Testis (tissue), 3 donors: ENCODE measurements around the gene CDC42. TPM values are rescaled to one million over a fixed set of nuclear protein-coding genes. Genes with fewer than 3 reads are reported as not detected.
A peak's percentile ranks its signal among the peaks of the same experiment; 100 is the strongest.

Source experiments
- DNase-seq: peaks from one replicate; pipeline ENCODE4 v3.0.0-alpha.2; 2019
- H3K27ac ChIP-seq, 2 donors: fragments of 200-600 bp; sonication (generic); one replicate each; pipeline ENCODE4 v1.5.1; 2019
- H3K27me3 ChIP-seq: fragments of 200-600 bp; sonication (generic); one replicate; pipeline ENCODE4 v1.5.1; 2019
- H3K36me3 ChIP-seq: fragments of 200-600 bp; sonication (generic); one replicate; pipeline ENCODE4 v1.5.1; 2017; ENCODE audit warnings: low read depth; ENCODE audit errors: missing control alignments
- H3K4me1 ChIP-seq: fragments of 200-600 bp; sonication (generic); one replicate; pipeline ENCODE4 v1.5.1; 2019
- H3K4me3 ChIP-seq, 2 donors: fragments of 200-600 bp; sonication (generic); one replicate each; pipeline ENCODE4 v1.5.1; 2017 to 2019
- H3K9me3 ChIP-seq: fragments of 200-600 bp; sonication (generic); one replicate; pipeline ENCODE4 v1.5.1; 2017
- CTCF ChIP-seq, 3 experiments: fragments of 450-650 bp in 2 of 3; fragments of 200-600 bp in 1 of 3; sonication (generic) in 1 of 3; IDR thresholded peaks; one replicate each; pipeline ENCODE4 v1.5.1; 2016 to 2019; ENCODE audit warnings: antibody characterized with exemption in 3 of 3, mild to moderate bottlenecking in 2 of 3, moderate library complexity in 1 of 3
- POLR2A ChIP-seq: fragments of 450-650 bp; IDR thresholded peaks from one replicate; pipeline ENCODE4 v1.6.1; 2017; ENCODE audit warnings: antibody characterized with exemption, mild to moderate bottlenecking, moderate library complexity
- WGBS, 2 donors: methylation state at CpG; one replicate each; pipeline ENCODE4 v1.1.5; 2018; 5-methylcytosine and 5-hydroxymethylcytosine counted together
- intact Hi-C: fragments of 100-400 bp; cut with DNase I; formaldehyde crosslinking; loops from one replicate; pipeline ENCODE4 v1.15.1; 2023; ENCODE audit warnings: low total_unique reads
- polyA plus RNA-seq: library from polyadenylated mRNA; stranded (reverse); fragments of 350-450 nt; fragmentation: Illumina TruSeq; extraction: RNeasy Lipid Tissue Mini Kit (QIAGEN cat#74804); gene quantifications from one replicate; pipeline ENCODE4 v1.2.3, GENCODE V29; 2014; ENCODE audit warnings: low read depth, low replicate concordance; ENCODE audit not compliant: insufficient read depth
- total RNA-seq, 2 donors: library from RNA; depleted of rRNA; stranded (reverse); fragments of >200 nt; gene quantifications; one replicate each; pipeline ENCODE4 v1.2.3, GENCODE V29; 2016

Gene CDC42
- total and polyA plus RNA-seq, 3 donors from 2014 or later, result 139 to 152 (median 147) TPM

- Histone ChIP-seq H3K9me3 (no peaks in the 10 kb centered on the region), H3K27ac (no peak overlapping the region), H3K27me3 (no peaks in the 10 kb centered on the region), H3K36me3 (no peaks in the 10 kb centered on the region), H3K4me3 (no peak overlapping the region), H3K4me1 (peaks cover 17% of the 10 kb centered on the region)
- intact Hi-C loops, result no loop called here
- 79 to 84% methylated on average over 6 of the region's 6 CpGs for WGBS, 2 donors
- DNase-seq, result no peak
- no peak for TF ChIP-seq CTCF (IDR thresholded peaks at IDR 0.05)
- no peak for TF ChIP-seq POLR2A
Observed at GRCh38 chr1:22104094-22104493, 51.6 kb downstream of the CDC42 start.

GRCh38 chr1:22104865-22105437, 52.4 kb downstream of the CDC42 start:
- H3K36me3 ChIP-seq, result no peaks in the 10 kb centered on the region
- no peak for DNase-seq
- H3K4me1 ChIP-seq, result peaks cover 25% of the 10 kb centered on the region
- H3K27ac ChIP-seq, result no peak overlapping the region
- no peak overlapping the region for H3K4me3 ChIP-seq
- intact Hi-C loops, result no loop called here
- H3K27me3 ChIP-seq, result no peaks in the 10 kb centered on the region
- 86 to 88% methylated on average over 6 of the region's 6 CpGs for WGBS, 2 donors
- no peaks in the 10 kb centered on the region for H3K9me3 ChIP-seq
- no peak for TF ChIP-seq POLR2A

GRCh38 chr1:22105611-22106207, 53.2 kb downstream of the CDC42 start:
- TF ChIP-seq POLR2A, result no peak
- peak; percentile 75 to 89 (median 85) for TF ChIP-seq CTCF (IDR thresholded peaks at IDR 0.05)
- Histone ChIP-seq H3K9me3 (no peaks in the 10 kb centered on the region), H3K4me1 (peaks cover 29% of the 10 kb centered on the region), H3K4me3 (no peak overlapping the region), H3K36me3 (no peaks in the 10 kb centered on the region), H3K27me3 (no peaks in the 10 kb centered on the region), H3K27ac (no peak overlapping the region)
- DNase-seq, result peak; percentile 46
- intact Hi-C loops, result no loop called here
- 55 to 65% methylated on average over 5 of the region's 5 CpGs for WGBS, 2 donors

- Histone ChIP-seq H3K4me3 (no peak overlapping the region), H3K9me3 (no peaks in the 10 kb centered on the region), H3K27me3 (no peaks in the 10 kb centered on the region), H3K4me1 (peaks cover 37% of the 10 kb centered on the region), H3K36me3 (no peaks in the 10 kb centered on the region), H3K27ac (no peak overlapping the region)
- no peak for DNase-seq
- intact Hi-C loops, result no loop called here
- no peak for TF ChIP-seq CTCF (IDR thresholded peaks at IDR 0.05)
- no peak for TF ChIP-seq POLR2A
- 88 to 90% methylated on average over 5 of the region's 5 CpGs for WGBS, 2 donors
Observed at GRCh38 chr1:22107126-22107525, 54.6 kb downstream of the CDC42 start.

GRCh38 chr1:22108339-22109105, 56.0 kb downstream of the CDC42 start:
- no peak overlapping the region for H3K4me3 ChIP-seq
- 35 to 38% methylated on average over 9 to 11 of the region's 11 CpGs for WGBS, 2 donors
- TF ChIP-seq CTCF (IDR thresholded peaks at IDR 0.05), result no peak
- no peak for TF ChIP-seq POLR2A
- H3K4me1 ChIP-seq, result peaks cover 37% of the 10 kb centered on the region
- H3K27me3 ChIP-seq, result no peaks in the 10 kb centered on the region
- H3K36me3 ChIP-seq, result no peaks in the 10 kb centered on the region
- intact Hi-C loops, result no loop called here
- H3K9me3 ChIP-seq, result no peaks in the 10 kb centered on the region
- H3K27ac ChIP-seq, result no peak overlapping the region
- DNase-seq, result peak; percentile 87
